HEK293 (cell line): ENCODE data around the gene TOR1AIP2.

Experiments
- CTCF ChIP-seq: fragments of 450-650 bp; formaldehyde crosslinking; IDR thresholded peaks from 2 replicates; pipeline ENCODE4 v1.5.1; 2016; ENCODE audit warnings: missing biosample characterization, missing genetic modification characterization
- REST ChIP-seq: fragments of 450-650 bp; formaldehyde crosslinking; IDR thresholded peaks from 2 replicates; pipeline ENCODE4 v1.5.1; 2016; ENCODE audit warnings: missing biosample characterization, missing genetic modification characterization
- ZIC2 ChIP-seq: fragments of 450-650 bp; formaldehyde crosslinking; IDR thresholded peaks from 2 replicates; pipeline ENCODE4 v1.5.1; 2016; ENCODE audit warnings: missing biosample characterization, missing genetic modification characterization
- ZNF169 ChIP-seq: fragments of 450-650 bp; formaldehyde crosslinking; IDR thresholded peaks from 2 replicates; pipeline ENCODE4 v1.5.1; 2016; ENCODE audit warnings: missing biosample characterization, missing genetic modification characterization
- ZNF274 ChIP-seq, 2 experiments: fragments of 200-500 bp in 1 of 2; fragments of 450-650 bp in 1 of 2; sonication (Bioruptor generic) in 1 of 2; formaldehyde crosslinking in 1 of 2; IDR thresholded peaks; 2 replicates each; pipeline versions ENCODE4 v1.5.1 to v1.6.1; 2014 to 2016; ENCODE audit warnings: borderline replicate concordance in 1 of 2, inconsistent platforms in 1 of 2, low read length in 1 of 2, missing biosample characterization in 1 of 2, missing genetic modification characterization in 1 of 2
- ZNF354C ChIP-seq: fragments of 450-650 bp; formaldehyde crosslinking; IDR thresholded peaks from 2 replicates; pipeline ENCODE4 v1.5.1; 2016; ENCODE audit warnings: missing biosample characterization, missing genetic modification characterization, low read depth, borderline replicate concordance
- ZNF629 ChIP-seq: fragments of 450-650 bp; formaldehyde crosslinking; IDR thresholded peaks from 2 replicates; pipeline ENCODE4 v1.5.1; 2017; ENCODE audit warnings: missing biosample characterization, missing genetic modification characterization
- ZSCAN30 ChIP-seq: fragments of 450-650 bp; IDR thresholded peaks from 2 replicates; pipeline ENCODE4 v1.5.1; 2018; ENCODE audit warnings: missing biosample characterization, mild to moderate bottlenecking, missing genetic modification characterization, moderate library complexity

- TF ChIP-seq REST (tag by site-specific recombination) (no peak), ZNF354C (no peak), ZSCAN30 (tag by site-specific recombination) (no peak), CTCF (tag by site-specific recombination) (no peak), ZIC2 (no peak), ZNF274 (IDR thresholded peaks at IDR 0.05; ENCODE audit: low read length) (no peak), ZNF274 (tag by site-specific recombination; IDR thresholded peaks at IDR 0.05; ENCODE audit: borderline replicate concordance) (no peak), ZNF629 (tag by site-specific recombination) (no peak), ZNF169 (tag by site-specific recombination) (no peak)
Measured at GRCh38 chr1:179808503-179808902, 69.1 kb downstream of the TOR1AIP2 start.
